Mesothelial cell of epicardium (in vitro differentiated cells): Measurements from ENCODE around the gene TRIM49B. TPM values are rescaled to one million over a fixed set of nuclear protein-coding genes. Genes with fewer than 3 reads are reported as not detected.
"Not testable (repeated sequence)": the region's sequence is repeated elsewhere in the genome, so short reads cannot be mapped to it uniquely, and the experiment has no call there.

ENCODE experiments used
- DNase-seq, 2 experiments: peaks; one replicate each; pipeline ENCODE4 v3.0.0; 2021; ENCODE audit warnings: low spot score in 2 of 2; ENCODE audit not compliant: unreplicated experiment in 2 of 2
- H3K27ac Mint-ChIP-seq: 2 replicates; pipeline ENCODE4 v1.8.0; 2021; ENCODE audit warnings: mixed read lengths
- H3K27me3 Mint-ChIP-seq: 2 replicates; pipeline ENCODE4 v1.8.0; 2021; ENCODE audit warnings: low read depth, mixed read lengths
- H3K36me3 Mint-ChIP-seq: 2 replicates; pipeline ENCODE4 v1.8.0; 2021; ENCODE audit warnings: mixed read lengths
- H3K4me1 Mint-ChIP-seq: 2 replicates; pipeline ENCODE4 v1.8.0; 2021; ENCODE audit warnings: mixed read lengths
- H3K4me3 Mint-ChIP-seq: 2 replicates; pipeline ENCODE4 v1.8.0; 2021; ENCODE audit warnings: mild to moderate bottlenecking, moderate library complexity, mixed read lengths
- H3K9me3 Mint-ChIP-seq: 2 replicates; pipeline ENCODE4 v1.8.0; 2021; ENCODE audit warnings: mixed read lengths
- total RNA-seq: library from RNA; stranded (reverse); gene quantifications from 3 replicates; pipeline ENCODE4 v1.2.1, GENCODE V29; 2021

The TRIM49B gene
- total RNA-seq, result not detected in 3 replicates

DNA sequence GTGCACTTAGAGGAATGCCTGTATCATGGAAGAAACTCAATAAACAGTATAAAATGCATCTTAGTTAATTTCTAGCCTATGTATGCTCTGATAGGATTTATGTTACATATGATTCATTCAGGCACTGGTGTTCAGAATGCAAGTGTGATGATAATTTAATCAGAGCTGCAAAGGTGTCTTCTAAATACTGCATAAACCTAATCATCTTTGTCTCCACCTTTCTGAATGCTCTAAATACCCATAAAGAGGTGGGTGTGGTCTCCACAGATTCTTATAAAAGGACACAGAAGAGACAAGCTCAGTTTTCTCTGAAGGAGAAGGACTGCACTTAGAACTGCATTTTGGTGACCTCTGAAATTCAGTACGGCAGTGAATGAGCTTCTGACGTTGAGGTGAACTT is at the start of gene TRIM49B:
TSS of gene TRIM49B (plus strand) at position 301 of the 400 bp plus-strand sequence. CDS start 2,777 bp downstream, outside the sequence.
- peaks cover 45% of the 10 kb centered on the region for H3K9me3 Mint-ChIP-seq
- DNase-seq, H3K27ac Mint-ChIP-seq, H3K4me1 Mint-ChIP-seq, H3K27me3 Mint-ChIP-seq, H3K4me3 Mint-ChIP-seq, H3K36me3 Mint-ChIP-seq: not testable (repeated sequence)

DNA sequence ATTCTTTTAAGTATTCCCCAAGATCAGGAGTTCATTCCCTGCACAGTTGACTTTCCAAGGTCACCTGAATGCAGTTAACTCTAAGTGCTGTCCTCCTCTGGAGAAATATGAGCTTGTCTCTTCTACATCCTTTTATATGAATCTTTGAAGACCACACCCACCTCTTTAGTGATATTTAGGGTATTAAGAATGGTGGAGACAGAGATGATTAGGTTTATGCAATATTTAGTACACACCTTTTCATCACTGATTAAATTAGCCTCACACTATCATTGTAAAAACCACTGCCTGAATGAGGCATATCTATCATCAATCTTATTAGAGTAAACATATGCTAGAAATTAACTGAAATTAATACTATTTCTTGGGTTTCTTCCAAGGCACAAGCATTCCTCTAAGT is 44.8 kb upstream of the TRIM49B start, which contains the start of gene TRIM51G:
TSS of gene TRIM51G (minus strand) at position 101 of the 400 bp plus-strand sequence. CDS start 2,190 bp downstream, outside the sequence.
- H3K36me3 Mint-ChIP-seq, H3K27ac Mint-ChIP-seq, DNase-seq, H3K27me3 Mint-ChIP-seq, H3K4me1 Mint-ChIP-seq, H3K4me3 Mint-ChIP-seq: not testable (repeated sequence)
- H3K9me3 Mint-ChIP-seq, result peaks cover 56% of the 10 kb centered on the region

DNA sequence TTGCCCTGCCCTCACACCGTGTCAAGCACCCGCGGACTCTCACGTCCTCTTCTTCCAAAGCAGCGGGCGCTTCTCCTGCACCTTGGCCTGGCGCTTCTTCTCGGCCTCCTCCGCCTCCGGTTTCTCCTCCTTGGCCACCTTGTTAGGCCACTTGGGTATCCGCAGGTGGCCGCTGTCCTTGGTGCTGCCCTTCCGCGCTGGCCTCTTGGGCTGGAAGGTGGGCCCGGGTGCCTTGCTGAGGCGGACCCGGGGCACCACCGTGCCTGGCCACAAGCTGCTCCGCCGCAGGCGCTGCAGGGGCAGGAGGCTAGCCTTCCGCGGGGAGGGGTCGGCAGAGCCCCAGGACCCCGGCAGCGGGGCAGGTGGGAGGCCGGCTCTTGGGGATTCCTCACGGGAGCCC is 19.6 kb downstream of the TRIM49B start:
- not testable (repeated sequence) for H3K4me3 Mint-ChIP-seq, H3K36me3 Mint-ChIP-seq, H3K27ac Mint-ChIP-seq, DNase-seq, H3K27me3 Mint-ChIP-seq, H3K4me1 Mint-ChIP-seq
- H3K9me3 Mint-ChIP-seq, result peaks cover 32% of the 10 kb centered on the region

- not testable (repeated sequence) for H3K27ac Mint-ChIP-seq, H3K36me3 Mint-ChIP-seq, H3K4me1 Mint-ChIP-seq, H3K27me3 Mint-ChIP-seq, H3K4me3 Mint-ChIP-seq, DNase-seq
- peaks cover 39% of the 10 kb centered on the region for H3K9me3 Mint-ChIP-seq
Measured at GRCh38 chr11:49049821-49050220, 21.2 kb downstream of the TRIM49B start.

DNA sequence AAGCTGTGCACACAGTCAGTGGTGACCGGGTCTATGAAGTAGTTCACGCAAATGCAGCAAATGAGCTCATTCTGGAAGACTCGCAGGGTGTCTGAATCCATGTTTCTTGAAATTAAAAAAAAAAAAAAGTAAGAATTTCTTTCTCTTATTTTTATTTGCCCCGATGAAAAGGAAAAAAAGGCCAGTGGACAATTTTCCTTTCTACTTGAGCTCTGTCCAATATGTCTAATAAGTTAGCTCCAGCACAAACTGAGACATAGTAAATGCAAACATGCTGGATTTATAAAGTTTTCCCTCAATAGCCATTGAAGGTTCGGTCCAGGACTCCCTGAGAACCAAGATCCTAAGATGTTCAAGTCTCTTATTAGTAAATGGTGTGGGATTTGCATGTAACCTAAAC is 30.4 kb downstream of the TRIM49B start, which contains the start of gene TRIM64C:
TSS of gene TRIM64C (minus strand) at position 101 of the 400 bp plus-strand sequence. CDS start at position 101, 0 bp downstream.
- not testable (repeated sequence) for H3K4me3 Mint-ChIP-seq, H3K4me1 Mint-ChIP-seq, H3K27me3 Mint-ChIP-seq, H3K36me3 Mint-ChIP-seq, DNase-seq, H3K27ac Mint-ChIP-seq
- peaks cover 54% of the 10 kb centered on the region for H3K9me3 Mint-ChIP-seq

- H3K27ac Mint-ChIP-seq, H3K27me3 Mint-ChIP-seq, H3K36me3 Mint-ChIP-seq, H3K4me3 Mint-ChIP-seq, H3K4me1 Mint-ChIP-seq, DNase-seq: not testable (repeated sequence)
- H3K9me3 Mint-ChIP-seq, result peaks cover 73% of the 10 kb centered on the region
Measured at GRCh38 chr11:49069897-49070296, 41.3 kb downstream of the TRIM49B start.

Other genes with a start within 250 kb of the TRIM49B start
- gene TRIM51G, start 44.9 kb upstream of the TRIM49B start, total RNA-seq, result not detected in 3 replicates
- not detected in 3 replicates for gene TRIM64C, start 30.3 kb downstream of the TRIM49B start, total RNA-seq
- not detected in 3 replicates for gene FOLH1, start 179.8 kb downstream of the TRIM49B start, total RNA-seq